NB4 (cell line): ENCODE data around the gene OLIG2.

Source experiments
- MAX ChIP-seq: IDR thresholded peaks from 2 replicates; pipeline ENCODE4 v1.6.1; 2011; ENCODE audit warnings: low read depth, low read length
- MYC ChIP-seq: IDR thresholded peaks from 2 replicates; pipeline ENCODE4 v1.6.1; 2011; ENCODE audit warnings: low read depth, low read length
- POLR2A ChIP-seq: IDR thresholded peaks from 2 replicates; pipeline ENCODE4 v1.6.1; 2011; ENCODE audit warnings: mild to moderate bottlenecking; ENCODE audit not compliant: insufficient read length; ENCODE audit errors: extremely low read depth
- TF ChIP-seq, protein P1 (sequence below): IDR thresholded peaks from one replicate; pipeline ENCODE4 v1.5.1; 2012; ENCODE audit warnings: low read depth, low read length

GRCh38 chr21:33059380-33059841 is 33.7 kb downstream of the OLIG2 start:
- TF ChIP-seq, protein P1, sequence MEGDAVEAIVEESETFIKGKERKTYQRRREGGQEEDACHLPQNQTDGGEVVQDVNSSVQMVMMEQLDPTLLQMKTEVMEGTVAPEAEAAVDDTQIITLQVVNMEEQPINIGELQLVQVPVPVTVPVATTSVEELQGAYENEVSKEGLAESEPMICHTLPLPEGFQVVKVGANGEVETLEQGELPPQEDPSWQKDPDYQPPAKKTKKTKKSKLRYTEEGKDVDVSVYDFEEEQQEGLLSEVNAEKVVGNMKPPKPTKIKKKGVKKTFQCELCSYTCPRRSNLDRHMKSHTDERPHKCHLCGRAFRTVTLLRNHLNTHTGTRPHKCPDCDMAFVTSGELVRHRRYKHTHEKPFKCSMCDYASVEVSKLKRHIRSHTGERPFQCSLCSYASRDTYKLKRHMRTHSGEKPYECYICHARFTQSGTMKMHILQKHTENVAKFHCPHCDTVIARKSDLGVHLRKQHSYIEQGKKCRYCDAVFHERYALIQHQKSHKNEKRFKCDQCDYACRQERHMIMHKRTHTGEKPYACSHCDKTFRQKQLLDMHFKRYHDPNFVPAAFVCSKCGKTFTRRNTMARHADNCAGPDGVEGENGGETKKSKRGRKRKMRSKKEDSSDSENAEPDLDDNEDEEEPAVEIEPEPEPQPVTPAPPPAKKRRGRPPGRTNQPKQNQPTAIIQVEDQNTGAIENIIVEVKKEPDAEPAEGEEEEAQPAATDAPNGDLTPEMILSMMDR, result no peak
- no peak for TF ChIP-seq POLR2A
- no peak for TF ChIP-seq MAX
- no peak; the same call in 1 of the 2 replicates for TF ChIP-seq MYC
